SH-SY5Y (cell line): ENCODE results near the gene NAALADL2.

Experiments
- GATA2 ChIP-seq: IDR thresholded peaks from 2 replicates; pipeline ENCODE4 v1.6.1; 2011; ENCODE audit warnings: mild to moderate bottlenecking, low read depth, low read length
- GATA3 ChIP-seq: IDR thresholded peaks from 2 replicates; pipeline ENCODE4 v1.6.1; 2011; ENCODE audit warnings: low read depth, mild to moderate bottlenecking, low read length, moderate library complexity

DNA sequence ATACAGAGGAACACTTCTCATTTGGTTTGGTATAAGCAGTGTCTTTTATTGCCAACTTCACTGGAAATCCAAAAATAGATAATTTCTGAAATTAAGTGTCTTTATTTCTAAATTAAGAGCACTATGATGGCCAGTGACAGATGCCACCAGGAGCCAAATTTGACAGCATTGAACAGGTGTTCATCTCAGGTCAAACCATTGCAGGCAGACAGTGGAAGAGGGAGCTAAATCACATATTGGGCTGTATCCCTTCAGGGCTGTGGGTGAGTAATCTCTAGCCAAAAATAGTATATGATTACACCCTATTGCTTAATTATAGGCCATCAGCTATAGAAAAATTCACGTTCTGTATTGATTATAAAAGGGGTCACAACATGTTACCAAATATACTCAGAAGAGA lies 457.7 kb downstream of the NAALADL2 start:
- no peak for TF ChIP-seq GATA2
- TF ChIP-seq GATA3 = no peak
